Lower leg skin (tissue), 3 donors: ENCODE data around the gene SMC4.

Experiments
- CTCF ChIP-seq, 3 donors: fragments of 450-650 bp; IDR thresholded peaks; one replicate each; pipeline ENCODE4 v1.5.1; 2016; ENCODE audit warnings: antibody characterized with exemption in 3 of 3, mild to moderate bottlenecking in 3 of 3, moderate library complexity in 2 of 3
- POLR2A ChIP-seq, 2 donors: fragments of 450-650 bp; IDR thresholded peaks; one replicate each; pipeline ENCODE4 v1.6.1; 2016 to 2017; ENCODE audit warnings: antibody characterized with exemption in 2 of 2, mild to moderate bottlenecking in 1 of 2, moderate library complexity in 1 of 2

- TF ChIP-seq POLR2A (IDR thresholded peaks at IDR 0.05): no peak
- TF ChIP-seq CTCF (IDR thresholded peaks at IDR 0.05): no peak
Observed at GRCh38 chr3:160378331-160379109, 20.9 kb upstream of the SMC4 start.
